A549 (cell line): Measurements from ENCODE around the gene GPRIN1. TPM values are rescaled to one million over a fixed set of nuclear protein-coding genes. Genes with fewer than 3 reads are reported as not detected.
A peak's percentile ranks its signal among the peaks of the same experiment; 100 is the strongest.

Source experiments
- ATAC-seq, 2 experiments: fragments of 200-7000 bp in 1 of 2; fragments of >200 bp in 1 of 2; cut with Nextera tagmentation in 1 of 2; cut with Tn5 transposase in 1 of 2; 3 replicates each; pipeline versions ENCODE4 v1.8.0 to v1.9.1; 2018 to 2020; ENCODE audit warnings: mild to moderate bottlenecking in 1 of 2, moderate library complexity in 1 of 2
- CTCF ChIA-PET: fragments of 300-600 bp; sonication (Branson Sonifier 250); formaldehyde crosslinking; extraction: SDS; loops from one replicate; lab custom pipeline; 2021; ENCODE audit warnings: antibody characterized with exemption, inconsistent platforms; lab: Yijun Ruan, JAX
- POLR2A ChIA-PET: fragments of 350-600 bp; formaldehyde crosslinking; extraction: SDS; loops from one replicate; lab custom pipeline; 2021; ENCODE audit warnings: antibody characterized with exemption, inconsistent platforms; lab: Yijun Ruan, JAX
- DNase-seq, 2 experiments: peaks; one replicate each; pipeline versions ENCODE4 v3.0.0 to v3.0.0-alpha.2; 2011 to 2016; ENCODE audit warnings: low read depth in 1 of 2, low spot score in 1 of 2
- FAIRE-seq: peaks from 2 replicates; lab custom pipeline; 2011; peaks lifted over from hg19 to GRCh38; lab: Jason Lieb, UNC
- H3K27ac ChIP-seq, 2 experiments: fragments of >200 bp; sonication (Bioruptor Twin); formaldehyde crosslinking; 3 replicates each; pipeline ENCODE4 v1.5.1; 2016 to 2017
- H3K4me1 ChIP-seq: fragments of >200 bp; sonication (Bioruptor Twin); formaldehyde crosslinking; 3 replicates; pipeline ENCODE4 v1.6.1; 2016
- H3K4me2 ChIP-seq: fragments of >200 bp; sonication (Bioruptor Twin); formaldehyde crosslinking; 3 replicates; pipeline ENCODE4 v1.6.1; 2016
- H3K4me3 ChIP-seq: fragments of >200 bp; sonication (Bioruptor Twin); formaldehyde crosslinking; 3 replicates; pipeline ENCODE4 v1.5.1; 2016
- H3K9me3 ChIP-seq: fragments of >200 bp; sonication (Bioruptor Twin); formaldehyde crosslinking; 3 replicates; pipeline ENCODE4 v1.6.1; 2016
- CBX8 ChIP-seq: fragments of 200-600 bp; sonication (generic); IDR thresholded peaks from 2 replicates; pipeline ENCODE4 v1.6.1; 2016
- CHD2 ChIP-seq: fragments of 150-350 bp; IDR thresholded peaks from 2 replicates; pipeline ENCODE4 v1.6.1; 2014; ENCODE audit warnings: low read length; ENCODE audit not compliant: partially characterized antibody
- EHMT2 ChIP-seq: fragments of 200-600 bp; sonication (generic); IDR thresholded peaks from 2 replicates; pipeline ENCODE4 v1.6.1; 2016; ENCODE audit warnings: antibody characterized with exemption, low read depth, mild to moderate bottlenecking, moderate library complexity
- ESRRA ChIP-seq: fragments of 150-350 bp; IDR thresholded peaks from 2 replicates; pipeline ENCODE4 v1.6.1; 2014; ENCODE audit warnings: mild to moderate bottlenecking, low read length, borderline replicate concordance
- HDAC2 ChIP-seq: fragments of 200-600 bp; sonication (generic); IDR thresholded peaks from 2 replicates; pipeline ENCODE4 v1.6.1; 2016
- HEYL ChIP-seq: fragments of 250-450 bp; sonication (Bioruptor Pico); IDR thresholded peaks from 2 replicates; pipeline ENCODE4 v1.8.0; 2021; ENCODE audit warnings: mild to moderate bottlenecking, moderate library complexity
- HMGXB4 ChIP-seq: fragments of 250-450 bp; sonication (Bioruptor Pico); IDR thresholded peaks from 2 replicates; pipeline ENCODE4 v1.5.0; 2021; ENCODE audit warnings: mild to moderate bottlenecking, moderate library complexity, borderline replicate concordance
- HOXA7 ChIP-seq: fragments of 250-450 bp; sonication (Bioruptor Pico); IDR thresholded peaks from 2 replicates; pipeline ENCODE4 v1.5.0; 2020; ENCODE audit warnings: mild to moderate bottlenecking, moderate library complexity
- HOXB13 ChIP-seq: fragments of 250-450 bp; sonication (Bioruptor Pico); IDR thresholded peaks from 2 replicates; pipeline ENCODE4 v1.5.0; 2020; ENCODE audit warnings: low read depth, mild to moderate bottlenecking, moderate library complexity
- JUNB ChIP-seq: fragments of >200 bp; sonication (Bioruptor Twin); formaldehyde crosslinking; IDR thresholded peaks from 2 replicates; pipeline ENCODE4 v1.6.1; 2016
- KDM1A ChIP-seq: fragments of 200-600 bp; sonication (generic); IDR thresholded peaks from 2 replicates; pipeline ENCODE4 v1.6.1; 2016; ENCODE audit warnings: low read depth, mild to moderate bottlenecking
- MAZ ChIP-seq: fragments of 150-350 bp; IDR thresholded peaks from 2 replicates; pipeline ENCODE4 v1.6.1; 2014; ENCODE audit warnings: antibody characterized with exemption, low read depth, low read length, borderline replicate concordance
- MYC ChIP-seq: IDR thresholded peaks from 2 replicates; pipeline ENCODE4 v1.6.1; 2012; ENCODE audit warnings: mild to moderate bottlenecking, inconsistent platforms, low read length, improper control_type of control experiment, borderline replicate concordance
- PBX3 ChIP-seq: IDR thresholded peaks from 2 replicates; pipeline ENCODE4 v1.6.1; 2012
- POLR2A ChIP-seq: IDR thresholded peaks from 2 replicates; pipeline ENCODE4 v1.6.1; 2012; ENCODE audit warnings: mild to moderate bottlenecking, low read length
- POLR2AphosphoS2 ChIP-seq: conservative IDR thresholded peaks from 2 replicates; pipeline ENCODE4 v1.6.1; 2012; ENCODE audit warnings: low read length, improper control_type of control experiment, inconsistent platforms
- RAD21 ChIP-seq, 2 experiments: fragments of >200 bp in 1 of 2; sonication (Bioruptor Twin) in 1 of 2; formaldehyde crosslinking in 1 of 2; IDR thresholded peaks in 1 of 2; conservative IDR thresholded peaks in 1 of 2; 2 replicates in 1 of 2; 3 replicates in 1 of 2; pipeline ENCODE4 v1.6.1; 2012 to 2018; ENCODE audit warnings: inconsistent platforms in 1 of 2
- TFCP2L1 ChIP-seq: fragments of 250-450 bp; sonication (Bioruptor Pico); IDR thresholded peaks from 2 replicates; pipeline ENCODE4 v1.5.0; 2021; ENCODE audit warnings: mild to moderate bottlenecking
- ZNF302 ChIP-seq: fragments of 250-450 bp; sonication (Bioruptor Pico); IDR thresholded peaks from 2 replicates; pipeline ENCODE4 v1.9.0; 2021; ENCODE audit warnings: inconsistent platforms, mild to moderate bottlenecking, moderate library complexity
- ZSCAN20 ChIP-seq: fragments of 250-450 bp; sonication (Bioruptor Pico); IDR thresholded peaks from 2 replicates; pipeline ENCODE4 v1.8.0; 2022; ENCODE audit warnings: mild to moderate bottlenecking, moderate library complexity
- WGBS: methylation state at CpG from one replicate; pipeline ENCODE4 v1.1.6; 2017; ENCODE audit errors: missing lambda C conversion rate; 5-methylcytosine and 5-hydroxymethylcytosine counted together
- polyA plus RNA-seq, 4 experiments: library from polyadenylated mRNA; depleted of rRNA in 3 of 4; stranded (reverse); fragments of >200 nt; fragmentation: RNase III in 1 of 4; extraction: RNeasy Plus Mini Kit Qiagen cat#74134 plus additional on column Dnase treatment in 1 of 4; gene quantifications; 2 replicates in 3 of 4; 3 replicates in 1 of 4; pipeline ENCODE4 v1.2.3, GENCODE V29; 2011 to 2017
- TF ChIP-seq, protein P1 (sequence below): fragments of >200 bp; sonication (Bioruptor Twin); formaldehyde crosslinking; IDR thresholded peaks from 2 replicates; pipeline ENCODE4 v1.6.1; 2016
- TF ChIP-seq, protein P2 (sequence below): IDR thresholded peaks from 2 replicates; pipeline ENCODE4 v1.6.1; 2012
- TF ChIP-seq, protein P3 (sequence below): fragments of 450-650 bp; IDR thresholded peaks from 2 replicates; pipeline ENCODE4 v1.6.1; 2014; ENCODE audit warnings: antibody characterized with exemption
- TF ChIP-seq, protein P4 (sequence below): fragments of >200 bp; sonication (Bioruptor Twin); formaldehyde crosslinking; IDR thresholded peaks from 3 replicates; pipeline ENCODE4 v1.5.1; 2016

GPRIN1 gene
- polyA plus RNA-seq, 2 of the 4 experiments (the other 2 are of a cell fraction) = 3.1 to 6.7 TPM

- H3K4me1 ChIP-seq = 0 out of 3 replicates have a peak, but pooled peaks cover 6% of the 10 kb centered on the region
- no peak overlapping the region for H3K4me3 ChIP-seq
- POLR2A ChIA-PET = no interaction called here
- DNase-seq (no peak), FAIRE-seq (no peak)
- H3K9me3 ChIP-seq = no peaks in the 10 kb centered on the region
- CTCF ChIA-PET = interaction anchor here (0.7 to 4.4 kb wide), 13 partner anchors 9 to 158 kb away, joined by 3 to 39 read pairs (median 4); partner anchors contain the start of genes EIF4E1B, RNF44 and SNCB
- H3K27ac ChIP-seq = no peak overlapping the region
- no peak overlapping the region for H3K4me2 ChIP-seq
- TF ChIP-seq POLR2AphosphoS2 = no peak
- TF ChIP-seq, all 56 proteins: peak for 0
- ATAC-seq = no peak
- WGBS = 76% methylated on average over 13 of the region's 14 CpGs
Observed at GRCh38 chr5:176575066-176575465, 34.9 kb downstream of the GPRIN1 start.

- WGBS = 13% methylated on average over 8 of the region's 10 CpGs
- CTCF ChIA-PET = interaction anchor here (0.7 to 4.4 kb wide), 25 partner anchors 8 to 188 kb away, joined by 3 to 39 read pairs (median 5); partner anchors contain the start of genes CDHR2, EIF4E1B, RNF44 and SNCB
- POLR2A ChIA-PET = no interaction called here
- no peak overlapping the region for H3K27ac ChIP-seq
- no peak for TF ChIP-seq ZNF302
- no peak for TF ChIP-seq TFCP2L1 (CRISPR knock-in tag)
- TF ChIP-seq, protein P1, sequence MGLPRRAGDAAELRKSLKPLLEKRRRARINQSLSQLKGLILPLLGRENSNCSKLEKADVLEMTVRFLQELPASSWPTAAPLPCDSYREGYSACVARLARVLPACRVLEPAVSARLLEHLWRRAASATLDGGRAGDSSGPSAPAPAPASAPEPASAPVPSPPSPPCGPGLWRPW = no peak
- no peak for TF ChIP-seq HOXB13 (CRISPR knock-in tag)
- no peak for TF ChIP-seq HMGXB4
- no peak for TF ChIP-seq CBX8
- TF ChIP-seq CHD2 = no peak
- no peak for TF ChIP-seq POLR2A
- no peak for TF ChIP-seq HEYL
- no peak for TF ChIP-seq MYC
- no peak for TF ChIP-seq HOXA7
- no peak for TF ChIP-seq JUNB
- no peak for TF ChIP-seq PBX3
- TF ChIP-seq, protein P2, sequence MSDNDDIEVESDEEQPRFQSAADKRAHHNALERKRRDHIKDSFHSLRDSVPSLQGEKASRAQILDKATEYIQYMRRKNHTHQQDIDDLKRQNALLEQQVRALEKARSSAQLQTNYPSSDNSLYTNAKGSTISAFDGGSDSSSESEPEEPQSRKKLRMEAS = no peak
- TF ChIP-seq ESRRA = no peak
- DNase-seq (no peak), ATAC-seq (peak in 1 of 2 experiments; percentile 3; a peak in 2 of 6 replicates), FAIRE-seq (no peak)
- H3K4me1 ChIP-seq = 0 out of 3 replicates have a peak, but pooled peaks cover 6% of the 10 kb centered on the region
- no peaks in the 10 kb centered on the region for H3K9me3 ChIP-seq
- H3K4me2 ChIP-seq = no peak overlapping the region
- H3K4me3 ChIP-seq = no peak overlapping the region
Observed at GRCh38 chr5:176574297-176574591, 35.7 kb downstream of the GPRIN1 start.

- Histone ChIP-seq H3K4me2 (peak overlapping the region; percentile 39; the same call in 1 of the 3 replicates), H3K4me3 (no peak overlapping the region), H3K27ac (no peak overlapping the region), H3K4me1 (0 out of 3 replicates have a peak, but pooled peaks cover 6% of the 10 kb centered on the region), H3K9me3 (no peaks in the 10 kb centered on the region)
- 26% methylated on average over 18 of the region's 18 CpGs for WGBS
- DNase-seq (peak; percentile 58 to 70), FAIRE-seq (no peak), ATAC-seq (peak; percentile 60 to 87; a peak in 5 of 6 replicates)
- ChIA-PET POLR2A (interaction anchor here (0.8 to 0.9 kb wide), 2 partner anchors 73 to 126 kb away, joined by 3 to 4 read pairs; partner anchors contain the start of genes FAF2 and TSPAN17), CTCF (interaction anchor here (0.6 to 4.4 kb wide), 35 partner anchors 8 to 844 kb away, joined by 3 to 39 read pairs (median 5); partner anchors contain the start of genes CDHR2, EIF4E1B, RNF44 and SNCB)
- no peak for TF ChIP-seq EHMT2
- no peak for TF ChIP-seq CBX8
- no peak for TF ChIP-seq ZSCAN20 (CRISPR knock-in tag)
- TF ChIP-seq, protein P3, sequence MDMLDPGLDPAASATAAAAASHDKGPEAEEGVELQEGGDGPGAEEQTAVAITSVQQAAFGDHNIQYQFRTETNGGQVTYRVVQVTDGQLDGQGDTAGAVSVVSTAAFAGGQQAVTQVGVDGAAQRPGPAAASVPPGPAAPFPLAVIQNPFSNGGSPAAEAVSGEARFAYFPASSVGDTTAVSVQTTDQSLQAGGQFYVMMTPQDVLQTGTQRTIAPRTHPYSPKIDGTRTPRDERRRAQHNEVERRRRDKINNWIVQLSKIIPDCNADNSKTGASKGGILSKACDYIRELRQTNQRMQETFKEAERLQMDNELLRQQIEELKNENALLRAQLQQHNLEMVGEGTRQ = no peak
- no peak for TF ChIP-seq CHD2
- no peak for TF ChIP-seq POLR2AphosphoS2
- TF ChIP-seq HDAC2 = no peak
- peak; percentile 80 for TF ChIP-seq RAD21 (conservative IDR thresholded peaks at IDR 0.05 in 1 of 2, IDR thresholded peaks at IDR 0.05 in 1 of 2)
- TF ChIP-seq MAZ = no peak
- TF ChIP-seq, protein P2 = no peak
- TF ChIP-seq, protein P4, sequence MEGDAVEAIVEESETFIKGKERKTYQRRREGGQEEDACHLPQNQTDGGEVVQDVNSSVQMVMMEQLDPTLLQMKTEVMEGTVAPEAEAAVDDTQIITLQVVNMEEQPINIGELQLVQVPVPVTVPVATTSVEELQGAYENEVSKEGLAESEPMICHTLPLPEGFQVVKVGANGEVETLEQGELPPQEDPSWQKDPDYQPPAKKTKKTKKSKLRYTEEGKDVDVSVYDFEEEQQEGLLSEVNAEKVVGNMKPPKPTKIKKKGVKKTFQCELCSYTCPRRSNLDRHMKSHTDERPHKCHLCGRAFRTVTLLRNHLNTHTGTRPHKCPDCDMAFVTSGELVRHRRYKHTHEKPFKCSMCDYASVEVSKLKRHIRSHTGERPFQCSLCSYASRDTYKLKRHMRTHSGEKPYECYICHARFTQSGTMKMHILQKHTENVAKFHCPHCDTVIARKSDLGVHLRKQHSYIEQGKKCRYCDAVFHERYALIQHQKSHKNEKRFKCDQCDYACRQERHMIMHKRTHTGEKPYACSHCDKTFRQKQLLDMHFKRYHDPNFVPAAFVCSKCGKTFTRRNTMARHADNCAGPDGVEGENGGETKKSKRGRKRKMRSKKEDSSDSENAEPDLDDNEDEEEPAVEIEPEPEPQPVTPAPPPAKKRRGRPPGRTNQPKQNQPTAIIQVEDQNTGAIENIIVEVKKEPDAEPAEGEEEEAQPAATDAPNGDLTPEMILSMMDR = peak; percentile 75
- TF ChIP-seq KDM1A = no peak
Observed at GRCh38 chr5:176573564-176574296, 36.2 kb downstream of the GPRIN1 start.
